ENCODE measurements around the gene OGDH. TPM values are rescaled to one million over a fixed set of nuclear protein-coding genes. Genes with fewer than 3 reads are reported as not detected.

OGDH gene
- total RNA-seq, 4 donors from 2014 or later = 38.2 to 97.6 (median 78.6) TPM

GRCh38 chr7:44706788-44707557 lies 100.5 kb downstream of the OGDH start:
- Histone ChIP-seq H3K27me3 (no peaks in the 10 kb centered on the region), H3K4me3 (no peak overlapping the region), H3K36me3 (no peaks in the 10 kb centered on the region), H3K9me3 (no peaks in the 10 kb centered on the region), H3K4me1 (no peaks in the 10 kb centered on the region), H3K27ac (no peak overlapping the region)
- intact Hi-C loops (cut with DNase I; ENCODE audit: low total_unique reads) = no loop called here
- TF ChIP-seq POLR2A (IDR thresholded peaks at IDR 0.05) (no peak), CTCF (IDR thresholded peaks at IDR 0.05) (no peak)
- no peak for DNase-seq

GRCh38 chr7:44707558-44708230 lies 101.3 kb downstream of the OGDH start:
- Histone ChIP-seq H3K27me3 (no peaks in the 10 kb centered on the region), H3K9me3 (no peaks in the 10 kb centered on the region), H3K27ac (no peak overlapping the region), H3K4me1 (no peaks in the 10 kb centered on the region), H3K4me3 (no peak overlapping the region), H3K36me3 (no peaks in the 10 kb centered on the region)
- DNase-seq = no peak
- TF ChIP-seq POLR2A (IDR thresholded peaks at IDR 0.05) (no peak), CTCF (IDR thresholded peaks at IDR 0.05) (no peak)
- intact Hi-C loops (cut with DNase I; ENCODE audit: low total_unique reads) = no loop called here

GRCh38 chr7:44709011-44709915 lies 102.8 kb downstream of the OGDH start:
- Histone ChIP-seq H3K4me3 (no peak overlapping the region), H3K27ac (no peak overlapping the region), H3K4me1 (no peaks in the 10 kb centered on the region), H3K9me3 (no peaks in the 10 kb centered on the region), H3K27me3 (no peaks in the 10 kb centered on the region), H3K36me3 (no peaks in the 10 kb centered on the region)
- intact Hi-C loops (cut with DNase I; ENCODE audit: low total_unique reads) = no loop called here
- DNase-seq = no peak
- TF ChIP-seq CTCF (IDR thresholded peaks at IDR 0.05) (no peak), POLR2A (IDR thresholded peaks at IDR 0.05) (no peak)

- no peak overlapping the region for H3K4me3 ChIP-seq
- intact Hi-C loops (cut with DNase I; ENCODE audit: low total_unique reads) = no loop called here
- TF ChIP-seq POLR2A (IDR thresholded peaks at IDR 0.05) (no peak), CTCF (IDR thresholded peaks at IDR 0.05) (no peak)
- no peaks in the 10 kb centered on the region for H3K27me3 ChIP-seq
- no peaks in the 10 kb centered on the region for H3K36me3 ChIP-seq
- H3K4me1 ChIP-seq = no peaks in the 10 kb centered on the region
- no peaks in the 10 kb centered on the region for H3K9me3 ChIP-seq
- no peak for DNase-seq
- no peak overlapping the region for H3K27ac ChIP-seq
Observed at GRCh38 chr7:44709945-44710596, 103.6 kb downstream of the OGDH start.
